Measurements from ENCODE around the gene PMEPA1. TPM values are rescaled to one million over a fixed set of nuclear protein-coding genes. Genes with fewer than 3 reads are reported as not detected.

The PMEPA1 gene
- total RNA-seq, 2 donors from 2014 or later: 22.7 to 23.9 TPM

DNA sequence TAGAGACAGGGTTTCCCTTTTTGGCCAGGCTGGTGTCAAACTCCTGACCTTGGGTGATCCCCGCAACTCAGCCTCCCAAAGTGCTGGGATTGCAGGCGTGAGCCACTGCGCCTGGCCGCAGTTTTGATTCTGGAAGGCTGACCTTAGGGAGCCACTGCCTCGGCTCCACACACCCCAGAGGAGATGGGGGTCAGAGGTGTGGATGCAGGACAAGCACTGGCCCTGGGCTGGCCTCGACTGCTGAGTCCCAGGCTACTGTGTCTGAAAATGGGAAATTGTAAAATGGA lies 91.1 kb downstream of the PMEPA1 start:
- Histone ChIP-seq H3K27ac (no peak overlapping the region), H3K4me1 (no peaks in the 10 kb centered on the region), H3K9me3 (no peaks in the 10 kb centered on the region), H3K27me3 (no peaks in the 10 kb centered on the region), H3K36me3 (replicated peaks in 1 of 2; ENCODE audit: insufficient read depth in 1 of 2, low read depth in 2 of 2) (no peaks in the 10 kb centered on the region), H3K4me3 (no peak overlapping the region)
- ATAC-seq (no peak), DNase-seq (no peak)
- intact Hi-C loops (cut with DNase I): no loop called here
- 39 to 47% methylated on average over 6 of the region's 6 CpGs for WGBS, 2 donors
- no peak for TF ChIP-seq POLR2A (IDR thresholded peaks at IDR 0.05)
- TF ChIP-seq, protein P1, sequence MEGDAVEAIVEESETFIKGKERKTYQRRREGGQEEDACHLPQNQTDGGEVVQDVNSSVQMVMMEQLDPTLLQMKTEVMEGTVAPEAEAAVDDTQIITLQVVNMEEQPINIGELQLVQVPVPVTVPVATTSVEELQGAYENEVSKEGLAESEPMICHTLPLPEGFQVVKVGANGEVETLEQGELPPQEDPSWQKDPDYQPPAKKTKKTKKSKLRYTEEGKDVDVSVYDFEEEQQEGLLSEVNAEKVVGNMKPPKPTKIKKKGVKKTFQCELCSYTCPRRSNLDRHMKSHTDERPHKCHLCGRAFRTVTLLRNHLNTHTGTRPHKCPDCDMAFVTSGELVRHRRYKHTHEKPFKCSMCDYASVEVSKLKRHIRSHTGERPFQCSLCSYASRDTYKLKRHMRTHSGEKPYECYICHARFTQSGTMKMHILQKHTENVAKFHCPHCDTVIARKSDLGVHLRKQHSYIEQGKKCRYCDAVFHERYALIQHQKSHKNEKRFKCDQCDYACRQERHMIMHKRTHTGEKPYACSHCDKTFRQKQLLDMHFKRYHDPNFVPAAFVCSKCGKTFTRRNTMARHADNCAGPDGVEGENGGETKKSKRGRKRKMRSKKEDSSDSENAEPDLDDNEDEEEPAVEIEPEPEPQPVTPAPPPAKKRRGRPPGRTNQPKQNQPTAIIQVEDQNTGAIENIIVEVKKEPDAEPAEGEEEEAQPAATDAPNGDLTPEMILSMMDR (IDR thresholded peaks at IDR 0.05): no peak

DNA sequence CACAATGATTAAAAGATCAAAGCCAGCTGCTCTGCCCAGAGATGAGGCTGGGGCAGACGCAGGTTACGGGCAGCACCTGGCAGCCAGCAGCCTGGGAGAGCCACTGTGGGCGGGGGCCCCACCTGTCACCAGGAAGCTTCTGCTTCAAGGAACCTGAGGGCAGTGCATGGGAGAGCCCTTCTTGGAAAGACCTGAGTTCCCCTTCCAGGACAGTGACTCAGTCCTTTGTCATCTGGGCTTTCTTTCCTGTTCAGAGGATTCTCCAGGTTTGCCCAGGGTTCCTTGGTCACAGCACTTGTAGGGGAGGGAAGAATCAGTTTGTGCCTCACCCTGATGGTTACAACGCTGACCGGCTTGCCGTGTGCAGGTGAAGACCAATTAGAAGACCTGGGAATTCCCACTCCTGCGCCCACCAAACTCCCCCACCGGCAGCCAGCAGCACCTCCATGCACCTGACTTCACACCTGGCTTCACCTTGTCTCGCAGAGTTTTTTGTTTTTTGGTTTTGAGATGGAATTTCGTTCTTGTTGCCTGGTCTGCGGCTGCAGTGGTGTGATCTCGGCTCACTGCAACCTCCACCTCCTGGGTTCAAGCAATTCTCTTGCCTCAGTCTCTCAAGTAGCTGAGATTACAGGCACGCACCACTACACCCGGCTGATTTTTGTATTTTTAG lies 91.6 kb downstream of the PMEPA1 start:
- 55 to 60% methylated on average over 13 to 14 of the region's 14 CpGs for WGBS, 2 donors
- intact Hi-C loops (cut with DNase I): no loop called here
- TF ChIP-seq, protein P1 (IDR thresholded peaks at IDR 0.05): no peak
- no peak for TF ChIP-seq POLR2A (IDR thresholded peaks at IDR 0.05)
- Histone ChIP-seq H3K4me3 (no peak overlapping the region), H3K27me3 (no peaks in the 10 kb centered on the region), H3K9me3 (no peaks in the 10 kb centered on the region), H3K4me1 (no peaks in the 10 kb centered on the region), H3K36me3 (replicated peaks in 1 of 2; ENCODE audit: insufficient read depth in 1 of 2, low read depth in 2 of 2) (no peaks in the 10 kb centered on the region), H3K27ac (no peak overlapping the region)
- no peak for ATAC-seq
- DNase-seq: no peak

DNA sequence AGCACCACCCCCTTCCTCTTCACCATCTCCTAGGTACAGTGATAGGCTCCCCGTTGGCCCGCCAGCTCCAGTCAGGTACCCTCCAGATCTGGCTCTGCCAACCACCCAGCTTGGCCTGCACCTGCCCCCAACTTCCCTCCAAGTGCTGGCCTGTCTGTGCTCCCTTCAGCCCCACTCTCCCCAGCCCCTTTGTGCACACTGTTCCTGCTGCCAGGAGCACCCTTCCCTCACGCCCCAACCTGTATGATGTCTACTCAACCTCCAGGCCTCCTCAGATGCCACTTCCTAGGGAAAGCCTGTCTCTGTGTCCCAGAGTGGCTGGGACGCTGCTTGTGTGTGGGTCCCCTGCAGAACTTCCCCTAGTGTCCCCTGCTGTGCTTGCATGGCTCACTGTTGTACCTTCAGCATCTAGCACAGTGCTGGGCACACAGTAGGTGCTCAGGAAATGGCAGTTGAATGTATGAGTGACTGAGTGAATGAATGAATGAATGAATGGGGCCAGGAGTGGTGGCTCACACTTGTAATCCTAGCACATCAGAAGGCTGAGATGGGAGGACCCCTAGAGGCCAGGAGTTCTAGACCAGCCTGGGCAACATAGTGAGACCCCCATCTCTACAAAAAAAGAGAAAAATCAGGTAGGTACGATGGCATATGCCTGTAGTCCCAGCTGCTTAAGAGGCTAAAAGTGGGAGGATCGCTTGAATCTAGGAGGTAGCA lies 92.6 kb downstream of the PMEPA1 start:
- TF ChIP-seq, protein P1 (IDR thresholded peaks at IDR 0.05): no peak
- TF ChIP-seq POLR2A (IDR thresholded peaks at IDR 0.05): no peak
- ATAC-seq: no peak
- H3K4me3 ChIP-seq: no peak overlapping the region
- intact Hi-C loops (cut with DNase I): no loop called here
- 60 to 65% methylated on average over 6 of the region's 6 CpGs for WGBS, 2 donors
- no peak for DNase-seq
- no peak overlapping the region for H3K27ac ChIP-seq
- H3K9me3 ChIP-seq: no peaks in the 10 kb centered on the region
- no peaks in the 10 kb centered on the region for H3K27me3 ChIP-seq
- no peaks in the 10 kb centered on the region for H3K36me3 ChIP-seq (replicated peaks in 1 of 2; ENCODE audit: insufficient read depth in 1 of 2, low read depth in 2 of 2)
- no peaks in the 10 kb centered on the region for H3K4me1 ChIP-seq

DNA sequence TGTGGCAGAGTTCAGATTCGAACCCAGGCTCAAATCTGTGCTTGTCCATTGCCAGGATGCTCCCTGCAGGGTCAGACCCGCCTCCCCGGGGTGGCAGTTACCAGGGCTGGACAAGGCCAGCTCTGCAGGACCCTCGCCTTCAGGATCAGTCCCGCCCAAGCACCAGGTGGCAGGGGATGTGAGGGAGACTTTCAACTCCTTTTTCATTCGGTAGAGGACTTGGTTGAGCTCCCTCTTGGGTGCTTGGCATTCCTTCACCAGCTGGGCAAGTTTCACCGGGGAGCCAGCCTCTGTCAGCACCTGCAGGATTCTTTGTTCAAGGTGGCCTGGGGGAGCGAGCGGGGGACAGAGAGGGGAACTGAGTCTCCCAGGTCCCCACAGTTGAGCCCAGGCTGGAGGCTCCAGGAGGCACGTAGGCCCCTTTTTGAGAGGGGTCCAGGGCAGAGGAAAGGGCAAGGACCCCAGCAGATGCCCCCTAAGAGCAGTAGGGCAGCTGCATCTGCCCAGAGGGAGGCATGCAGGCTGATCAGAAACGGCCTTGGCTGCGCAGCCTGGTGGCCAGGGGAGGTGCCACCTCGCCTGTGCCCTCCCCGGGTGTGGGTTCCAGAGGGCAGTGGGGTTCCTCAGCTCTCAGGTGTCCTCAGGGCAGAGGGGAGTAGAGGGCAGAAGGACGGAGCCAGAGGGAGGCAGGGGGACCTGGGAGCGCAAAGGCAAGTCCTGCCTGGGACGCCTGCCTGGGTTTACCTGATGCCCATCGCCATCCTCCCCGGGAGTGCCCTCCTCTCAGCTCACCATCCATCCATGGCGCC lies 93.5 kb downstream of the PMEPA1 start:
- Histone ChIP-seq H3K9me3 (no peaks in the 10 kb centered on the region), H3K27ac (no peak overlapping the region), H3K4me1 (no peaks in the 10 kb centered on the region), H3K4me3 (no peak overlapping the region), H3K36me3 (replicated peaks in 1 of 2; ENCODE audit: insufficient read depth in 1 of 2, low read depth in 2 of 2) (no peaks in the 10 kb centered on the region), H3K27me3 (no peaks in the 10 kb centered on the region)
- TF ChIP-seq, protein P1 (IDR thresholded peaks at IDR 0.05): no peak
- TF ChIP-seq POLR2A (IDR thresholded peaks at IDR 0.05): no peak
- ATAC-seq (no peak), DNase-seq (no peak)
- intact Hi-C loops (cut with DNase I): no loop called here
- WGBS, 2 donors: 58 to 65% methylated on average over 12 to 19 of the region's 20 CpGs
